Thoracic aorta (tissue), 2 donors: ENCODE measurements around the gene GABBR2. TPM values are rescaled to one million over a fixed set of nuclear protein-coding genes. Genes with fewer than 3 reads are reported as not detected.

Experiments
- ATAC-seq: fragments of 150-250 bp; one replicate; pipeline ENCODE4 v1.8.0; 2017; ENCODE audit warnings: low read depth; ENCODE audit not compliant: insufficient number of reproducible peaks, low FRiP score
- DNase-seq: peaks from one replicate; pipeline ENCODE4 v3.0.0-alpha.2; 2020; ENCODE audit warnings: low spot score
- H3K27ac ChIP-seq, 2 donors: fragments of 200-600 bp; sonication (generic); 1 replicate in 1 of 2; 2 replicates in 1 of 2; pipeline ENCODE4 v1.5.1; 2016; ENCODE audit warnings: mild to moderate bottlenecking in 2 of 2, moderate library complexity in 2 of 2
- H3K27me3 ChIP-seq: fragments of 200-600 bp; sonication (generic); replicated peaks from 2 replicates; pipeline ENCODE4 v1.6.0; 2016; ENCODE audit warnings: mild to moderate bottlenecking; ENCODE audit not compliant: insufficient read depth
- H3K36me3 ChIP-seq: fragments of 200-600 bp; sonication (generic); one replicate; pipeline ENCODE4 v1.5.1; 2016
- H3K4me1 ChIP-seq, 2 donors: fragments of 200-600 bp; sonication (generic); 1 replicate in 1 of 2; 2 replicates in 1 of 2; pipeline versions ENCODE4 v1.5.1 to v1.6.0; 2016; ENCODE audit warnings: low read depth in 2 of 2, mild to moderate bottlenecking in 1 of 2; ENCODE audit not compliant: control insufficient read depth in 1 of 2
- H3K4me3 ChIP-seq: fragments of 200-600 bp; sonication (generic); 2 replicates; pipeline ENCODE4 v1.5.1; 2016; ENCODE audit warnings: mild to moderate bottlenecking
- H3K9me3 ChIP-seq: fragments of 200-600 bp; sonication (generic); 2 replicates; pipeline ENCODE4 v1.5.1; 2016
- total RNA-seq, 2 donors: library from RNA; depleted of rRNA; stranded (reverse); fragments of >200 nt; gene quantifications; one replicate each; pipeline versions ENCODE4 v1.1.0 to v1.2.3, GENCODE V29; 2016
- TF ChIP-seq, protein P1 (sequence below): fragments of 200-600 bp; sonication (generic); IDR thresholded peaks from one replicate; pipeline ENCODE4 v1.5.1; 2019; ENCODE audit warnings: antibody characterized with exemption

The GABBR2 gene
- total RNA-seq, 2 donors from 2014 or later, result not detected

DNA sequence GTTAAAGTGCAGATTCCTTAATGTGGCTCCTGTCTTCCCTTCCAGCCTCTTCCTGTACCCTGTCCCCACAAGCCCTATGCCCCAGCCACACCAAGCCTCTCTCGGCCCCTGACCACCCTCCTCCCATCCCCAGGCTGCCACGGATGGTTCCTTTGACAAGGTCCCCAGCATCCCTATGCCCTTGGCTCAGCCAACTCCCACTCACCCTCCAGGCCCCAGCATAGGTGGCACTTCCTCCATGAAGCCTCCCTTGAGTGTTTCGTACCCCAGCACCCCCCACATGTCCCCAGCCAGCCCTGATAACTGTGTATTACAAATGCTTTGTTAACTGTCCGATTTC lies 337.8 kb downstream of the GABBR2 start:
- H3K27me3 ChIP-seq, result no peaks in the 10 kb centered on the region
- H3K9me3 ChIP-seq, result no peaks in the 10 kb centered on the region
- no peak overlapping the region for H3K27ac ChIP-seq
- ATAC-seq (no peak), DNase-seq (no peak)
- no peak overlapping the region for H3K4me3 ChIP-seq
- no peaks in the 10 kb centered on the region for H3K36me3 ChIP-seq
- H3K4me1 ChIP-seq, result no peaks in the 10 kb centered on the region
- TF ChIP-seq, protein P1, sequence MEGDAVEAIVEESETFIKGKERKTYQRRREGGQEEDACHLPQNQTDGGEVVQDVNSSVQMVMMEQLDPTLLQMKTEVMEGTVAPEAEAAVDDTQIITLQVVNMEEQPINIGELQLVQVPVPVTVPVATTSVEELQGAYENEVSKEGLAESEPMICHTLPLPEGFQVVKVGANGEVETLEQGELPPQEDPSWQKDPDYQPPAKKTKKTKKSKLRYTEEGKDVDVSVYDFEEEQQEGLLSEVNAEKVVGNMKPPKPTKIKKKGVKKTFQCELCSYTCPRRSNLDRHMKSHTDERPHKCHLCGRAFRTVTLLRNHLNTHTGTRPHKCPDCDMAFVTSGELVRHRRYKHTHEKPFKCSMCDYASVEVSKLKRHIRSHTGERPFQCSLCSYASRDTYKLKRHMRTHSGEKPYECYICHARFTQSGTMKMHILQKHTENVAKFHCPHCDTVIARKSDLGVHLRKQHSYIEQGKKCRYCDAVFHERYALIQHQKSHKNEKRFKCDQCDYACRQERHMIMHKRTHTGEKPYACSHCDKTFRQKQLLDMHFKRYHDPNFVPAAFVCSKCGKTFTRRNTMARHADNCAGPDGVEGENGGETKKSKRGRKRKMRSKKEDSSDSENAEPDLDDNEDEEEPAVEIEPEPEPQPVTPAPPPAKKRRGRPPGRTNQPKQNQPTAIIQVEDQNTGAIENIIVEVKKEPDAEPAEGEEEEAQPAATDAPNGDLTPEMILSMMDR, result no peak

DNA sequence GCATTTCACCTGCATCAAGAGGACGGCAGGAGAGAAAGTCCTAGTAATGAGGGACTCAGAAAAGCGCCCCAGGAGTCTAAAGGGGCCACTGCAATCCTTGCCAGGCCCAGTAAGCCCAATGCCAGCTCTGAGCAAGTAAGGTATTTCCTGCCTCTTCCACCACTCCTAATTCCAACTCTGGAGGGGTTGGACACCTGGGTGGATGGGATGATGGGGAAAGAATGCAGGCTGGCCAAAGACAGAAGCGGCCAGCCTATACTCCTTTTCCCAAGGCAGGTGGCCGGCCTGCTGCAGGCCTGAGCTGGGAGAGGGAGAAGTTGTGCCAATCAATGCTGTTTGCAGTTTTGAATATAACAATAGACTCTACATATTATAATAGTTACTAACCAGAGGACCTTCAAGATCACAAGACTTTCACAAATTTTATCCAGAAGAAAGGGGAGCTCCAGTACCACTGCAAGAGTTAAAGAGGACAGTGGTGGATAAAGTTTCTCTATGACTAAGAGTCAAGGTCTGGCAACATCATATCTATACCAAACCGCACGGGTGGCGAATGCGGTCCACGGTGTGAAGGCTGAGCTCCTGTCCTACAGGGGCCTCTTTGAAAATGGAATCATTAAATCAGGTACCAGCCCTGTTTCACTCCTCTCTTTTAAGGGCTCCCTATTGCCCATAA lies 338.3 kb downstream of the GABBR2 start:
- ATAC-seq, result no peak
- no peak overlapping the region for H3K4me3 ChIP-seq
- no peak overlapping the region for H3K27ac ChIP-seq
- DNase-seq, result no peak
- no peaks in the 10 kb centered on the region for H3K27me3 ChIP-seq
- H3K36me3 ChIP-seq, result no peaks in the 10 kb centered on the region
- TF ChIP-seq, protein P1, result no peak
- H3K4me1 ChIP-seq, result no peaks in the 10 kb centered on the region
- H3K9me3 ChIP-seq, result peaks cover 3% of the 10 kb centered on the region

- no peaks in the 10 kb centered on the region for H3K36me3 ChIP-seq
- H3K4me3 ChIP-seq, result no peak overlapping the region
- TF ChIP-seq, protein P1, result no peak
- H3K27me3 ChIP-seq, result no peaks in the 10 kb centered on the region
- no peak for DNase-seq
- no peak overlapping the region for H3K27ac ChIP-seq
- peaks cover 5% of the 10 kb centered on the region for H3K9me3 ChIP-seq
- no peak for ATAC-seq
- no peaks in the 10 kb centered on the region for H3K4me1 ChIP-seq
Measured at GRCh38 chr9:98369896-98370295, 338.8 kb downstream of the GABBR2 start.

- ATAC-seq (no peak), DNase-seq (no peak)
- Histone ChIP-seq H3K27me3 (no peaks in the 10 kb centered on the region), H3K4me1 (no peaks in the 10 kb centered on the region), H3K4me3 (no peak overlapping the region), H3K9me3 (peaks cover 5% of the 10 kb centered on the region), H3K36me3 (no peaks in the 10 kb centered on the region), H3K27ac (no peak overlapping the region)
- TF ChIP-seq, protein P1, result no peak
Measured at GRCh38 chr9:98369471-98369870, 339.3 kb downstream of the GABBR2 start.

- DNase-seq, result no peak
- no peak for ATAC-seq
- no peaks in the 10 kb centered on the region for H3K36me3 ChIP-seq
- TF ChIP-seq, protein P1, result no peak
- H3K27me3 ChIP-seq, result no peaks in the 10 kb centered on the region
- peaks cover 5% of the 10 kb centered on the region for H3K9me3 ChIP-seq
- no peak overlapping the region for H3K27ac ChIP-seq
- H3K4me3 ChIP-seq, result no peak overlapping the region
- H3K4me1 ChIP-seq, result no peaks in the 10 kb centered on the region
Measured at GRCh38 chr9:98369066-98369425, 339.7 kb downstream of the GABBR2 start.
